Epithelial cell of alveolus of lung (primary cell): ENCODE results near the gene ATP5MC2. TPM values are rescaled to one million over a fixed set of nuclear protein-coding genes. Genes with fewer than 3 reads are reported as not detected.

Source experiments
- total RNA-seq: library from RNA; depleted of rRNA; stranded (reverse); fragments of >200 nt; gene quantifications from 2 replicates; pipeline ENCODE4 v1.2.1, GENCODE V29; 2015

Gene ATP5MC2
- 424 and 621 TPM in 2 replicates for total RNA-seq

GRCh38 chr12:53675701-53676607 is at the start of gene ATP5MC2:
Gene ATP5MC2 (minus strand): TSS chr12:53676083. CDS start chr12:53672614, 3,469 bp downstream.

GRCh38 chr12:53625946-53626701 is 49.8 kb downstream of the ATP5MC2 start, which contains the start of gene ATF7:
Gene ATF7 (minus strand): TSS chr12:53626382. CDS start chr12:53601000, 25,382 bp downstream.

Other genes starting within 250 kb of the ATP5MC2 start
- 75.0 and 88.2 TPM in 2 replicates for gene PRR13, start 234.3 kb downstream of the ATP5MC2 start, total RNA-seq
- gene PCBP2, start 224.0 kb downstream of the ATP5MC2 start, total RNA-seq: 198 and 538 TPM in 2 replicates
- 15.9 and 55.6 TPM in 2 replicates for gene MAP3K12, start 176.6 kb downstream of the ATP5MC2 start, total RNA-seq
- 35.2 and 39.8 TPM in 2 replicates for gene TARBP2, start 174.8 kb downstream of the ATP5MC2 start, total RNA-seq
- 1.7 TPM in 1 of 2 replicates, not detected in the other for gene NPFF, start 168.6 kb downstream of the ATP5MC2 start, total RNA-seq
- 10.6 and 18.0 TPM in 2 replicates for gene ATF7, start 49.7 kb downstream of the ATP5MC2 start, total RNA-seq
- 52.1 and 84.1 TPM in 2 replicates for gene CALCOCO1, start 51.4 kb upstream of the ATP5MC2 start, total RNA-seq
- not detected in 2 replicates for gene CISTR, start 75.9 kb upstream of the ATP5MC2 start, total RNA-seq